Common myeloid progenitor, CD34-positive (primary cell): Measurements from ENCODE around the gene RTN4IP1.
A peak's percentile ranks its signal among the peaks of the same experiment; 100 is the strongest.

Experiments used
- CTCF ChIA-PET: fragments of 350-600 bp; sonication (Branson Sonifier 250); formaldehyde crosslinking; loops from one replicate; lab custom pipeline; 2021; ENCODE audit warnings: antibody characterized with exemption; lab: Charles Lee
- POLR2A ChIA-PET: fragments of 350-600 bp; sonication (Branson Sonifier 250); formaldehyde crosslinking; loops from one replicate; lab custom pipeline; 2021; ENCODE audit warnings: antibody characterized with exemption; lab: Charles Lee
- DNase-seq, 3 donors: peaks; one replicate each; pipeline versions ENCODE4 v3.0.0 to v3.0.0-alpha.2; 2013
- H3K27ac ChIP-seq, 2 experiments: 1 replicate in 1 of 2; 2 replicates in 1 of 2; pipeline ENCODE4 v1.7.0; 2013; ENCODE audit warnings: inconsistent platforms in 2 of 2, low read length in 2 of 2, mild to moderate bottlenecking in 2 of 2, low read depth in 1 of 2, moderate library complexity in 1 of 2; ENCODE audit not compliant: severe bottlenecking in 2 of 2, insufficient read depth in 1 of 2, poor library complexity in 1 of 2
- H3K27me3 ChIP-seq, 5 experiments: replicated peaks in 2 of 5; 1 replicate in 3 of 5; 2 replicates in 2 of 5; pipeline versions ENCODE4 v1.6.1 to v1.7.0; 2013; ENCODE audit warnings: low read length in 4 of 5, mild to moderate bottlenecking in 2 of 5, moderate library complexity in 2 of 5, inconsistent platforms in 1 of 5; ENCODE audit not compliant: insufficient read depth in 5 of 5, control insufficient read depth in 4 of 5
- H3K36me3 ChIP-seq, 4 experiments: 1 replicate in 2 of 4; 2 replicates in 2 of 4; pipeline versions ENCODE4 v1.6.1 to v1.7.0; 2013; ENCODE audit warnings: low read length in 3 of 4, control low read depth in 1 of 4, mild to moderate bottlenecking in 1 of 4; ENCODE audit not compliant: control insufficient read depth in 4 of 4, insufficient read depth in 4 of 4
- H3K4me1 ChIP-seq, 4 experiments: 1 replicate in 3 of 4; 2 replicates in 1 of 4; pipeline versions ENCODE4 v1.6.1 to v1.7.1; 2013; ENCODE audit warnings: low read length in 3 of 4, mild to moderate bottlenecking in 3 of 4, control low read depth in 1 of 4, inconsistent platforms in 1 of 4, moderate library complexity in 1 of 4; ENCODE audit not compliant: control insufficient read depth in 4 of 4, insufficient read depth in 4 of 4; ENCODE audit errors: control extremely low read depth in 1 of 4
- H3K4me3 ChIP-seq, 7 experiments: 1 replicate in 4 of 7; 2 replicates in 3 of 7; pipeline versions ENCODE4 v1.5.1 to v1.7.0; 2013; ENCODE audit warnings: mild to moderate bottlenecking in 7 of 7, low read length in 6 of 7, moderate library complexity in 6 of 7, inconsistent platforms in 2 of 7, low read depth in 2 of 7, control low read depth in 1 of 7; ENCODE audit not compliant: insufficient read depth in 4 of 7, control insufficient read depth in 1 of 7; ENCODE audit errors: extremely low read depth in 1 of 7
- H3K9me3 ChIP-seq, 5 experiments: 1 replicate in 4 of 5; 2 replicates in 1 of 5; pipeline versions ENCODE4 v1.6.1 to v1.7.1; 2013; ENCODE audit warnings: low read length in 4 of 5, mild to moderate bottlenecking in 2 of 5, inconsistent platforms in 1 of 5, low read depth in 1 of 5, moderate library complexity in 1 of 5; ENCODE audit not compliant: control insufficient read depth in 4 of 5, insufficient read depth in 2 of 5; ENCODE audit errors: control extremely low read depth in 1 of 5
- WGBS: methylation state at CpG from one replicate; pipeline ENCODE4 v1.1.5; 2013; ENCODE audit not compliant: insufficient coverage; 5-methylcytosine and 5-hydroxymethylcytosine counted together

RTN4IP1 gene

DNA sequence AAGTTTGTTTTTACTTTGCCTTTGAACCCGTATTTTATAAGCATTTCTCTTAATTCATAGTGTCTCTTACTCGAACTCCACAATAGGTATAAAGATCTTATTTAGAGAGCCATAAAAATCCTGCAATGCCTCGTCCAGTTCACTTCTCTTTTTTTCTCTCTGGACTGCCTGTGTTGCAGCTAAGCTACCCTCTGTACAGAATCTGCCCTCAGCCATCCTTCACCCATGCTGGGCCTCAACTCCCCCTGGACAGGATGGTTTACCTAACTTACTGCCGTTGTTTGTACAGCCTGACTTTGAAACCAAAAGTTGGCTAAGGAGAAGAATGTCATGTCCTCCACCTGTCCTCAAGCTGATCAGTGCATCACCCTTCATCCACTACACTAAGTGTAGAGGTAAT lies 10.5 kb upstream of the RTN4IP1 start:
- Histone ChIP-seq H3K4me1 (peaks cover 14 to 21% (median 17%) of the 10 kb centered on the region in 4 experiments), H3K9me3 (no peaks in the 10 kb centered on the region), H3K4me3 (no peak overlapping the region), H3K36me3 (peaks cover 4 to 28% (median 17%) of the 10 kb centered on the region in 4 experiments), H3K27me3 (no peaks in the 10 kb centered on the region), H3K27ac (no peak overlapping the region)
- POLR2A ChIA-PET: interaction anchor here (0.6 to 0.7 kb wide), 2 partner anchors 128 to 166 kb away, joined by 3 to 5 read pairs; no protein-coding TSS in a partner anchor
- WGBS: 95% methylated on average over 2 of the region's 4 CpGs
- CTCF ChIA-PET: no interaction called here
- DNase-seq: no peak

GRCh38 chr6:106637717-106638341 lies 8.5 kb upstream of the RTN4IP1 start:
- ChIA-PET POLR2A (no interaction called here), CTCF (no interaction called here)
- no peak overlapping the region for H3K27ac ChIP-seq
- no peaks in the 10 kb centered on the region for H3K9me3 ChIP-seq
- H3K4me3 ChIP-seq: peak overlapping the region in 4 of 7 experiments; percentile 25 to 46 (median 30)
- peaks cover 14 to 21% (median 17%) of the 10 kb centered on the region in 4 experiments for H3K4me1 ChIP-seq
- WGBS: 96% methylated on average over 2 of the region's 6 CpGs
- DNase-seq: peak in 2 of 3 donors; percentile 62 to 79
- H3K36me3 ChIP-seq: peaks cover 3 to 18% (median 9%) of the 10 kb centered on the region in 4 experiments
- no peaks in the 10 kb centered on the region for H3K27me3 ChIP-seq

- H3K4me3 ChIP-seq: peak overlapping the region in 3 of 7 experiments; percentile 25 to 46 (median 25)
- CTCF ChIA-PET: interaction anchor here (0.8 kb wide), 1 partner anchor 9 kb away, joined by 3 read pairs; no protein-coding TSS in a partner anchor
- POLR2A ChIA-PET: no interaction called here
Observed at GRCh38 chr6:106637051-106637716, 7.9 kb upstream of the RTN4IP1 start.

GRCh38 chr6:106634565-106634964 lies 5.3 kb upstream of the RTN4IP1 start:
- POLR2A ChIA-PET: no interaction called here
- 98% methylated on average over 5 of the region's 5 CpGs for WGBS
- Histone ChIP-seq H3K36me3 (peaks cover 0 to 3% (median under 1%) of the 10 kb centered on the region in 4 experiments), H3K4me3 (no peak overlapping the region), H3K27ac (no peak overlapping the region), H3K27me3 (no peaks in the 10 kb centered on the region), H3K4me1 (peaks cover 19 to 29% (median 24%) of the 10 kb centered on the region in 4 experiments), H3K9me3 (no peaks in the 10 kb centered on the region)
- CTCF ChIA-PET: no interaction called here
- no peak for DNase-seq

More at GRCh38 chr6:106637051-106637716, 7.9 kb upstream of the RTN4IP1 start:
- WGBS: 22% methylated on average over 4 of the region's 7 CpGs
- Histone ChIP-seq H3K27me3 (no peaks in the 10 kb centered on the region), H3K27ac (no peak overlapping the region), H3K36me3 (peaks cover 0 to 12% (median 4%) of the 10 kb centered on the region in 4 experiments), H3K4me1 (peaks cover 14 to 21% (median 17%) of the 10 kb centered on the region in 4 experiments), H3K9me3 (no peaks in the 10 kb centered on the region)
- no peak for DNase-seq

DNA sequence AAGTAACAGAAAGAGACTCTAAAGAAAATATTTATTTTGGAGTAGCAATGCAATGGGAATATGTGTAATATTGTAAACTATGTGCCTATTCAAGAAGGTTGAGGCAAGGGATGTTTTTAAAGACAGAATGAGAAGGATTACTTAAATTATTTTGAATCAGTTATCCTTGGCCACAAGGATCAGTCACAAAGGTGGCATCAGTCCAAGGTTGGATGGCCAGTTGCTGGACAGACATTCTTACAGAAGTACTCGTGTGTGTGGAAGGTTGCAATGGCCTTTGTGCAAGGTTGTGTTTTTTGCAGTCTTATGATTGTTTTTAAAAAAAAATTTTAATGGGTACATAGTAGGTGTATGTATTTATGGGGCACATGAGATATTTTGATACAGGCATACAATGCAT lies 2.0 kb upstream of the RTN4IP1 start:
- Histone ChIP-seq H3K4me1 (peaks cover 8 to 19% (median 13%) of the 10 kb centered on the region in 4 experiments), H3K27ac (no peak overlapping the region), H3K27me3 (no peaks in the 10 kb centered on the region), H3K36me3 (no peaks in the 10 kb centered on the region), H3K9me3 (no peaks in the 10 kb centered on the region), H3K4me3 (no peak overlapping the region)
- POLR2A ChIA-PET: no interaction called here
- CTCF ChIA-PET: no interaction called here
- DNase-seq: no peak
- no CpG with 5 or more reads among the region's 1 CpG for WGBS

DNA sequence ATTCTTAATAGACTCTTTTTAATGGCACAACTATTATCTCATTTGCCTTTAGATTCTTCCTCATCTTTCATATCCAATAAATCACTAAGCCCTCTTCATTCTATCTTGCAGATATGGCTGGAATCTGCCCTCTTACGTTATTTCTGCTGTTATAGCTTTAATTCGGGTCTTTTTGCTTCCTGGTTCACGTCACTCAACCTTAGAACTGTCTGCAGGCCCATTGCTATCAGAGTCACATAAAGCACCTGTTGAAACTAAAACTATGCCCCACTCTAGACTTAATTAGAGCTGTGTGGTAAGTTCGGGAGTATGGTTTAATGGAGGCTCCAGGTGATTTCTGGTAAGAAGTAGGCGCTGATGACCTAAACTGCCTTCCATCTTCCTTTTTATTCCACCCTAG lies 1.1 kb upstream of the RTN4IP1 start:
- DNase-seq: peak in 1 of 3 donors; percentile 11
- no peaks in the 10 kb centered on the region for H3K9me3 ChIP-seq
- 100% methylated on average over 1 of the region's 5 CpGs for WGBS
- peak overlapping the region in 1 of 2 experiments; percentile 95 for H3K27ac ChIP-seq
- CTCF ChIA-PET: interaction anchor here (0.6 to 1.3 kb wide), 2 partner anchors 21 to 1105 kb away, joined by 4 to 5 read pairs; no protein-coding TSS in a partner anchor
- H3K4me1 ChIP-seq: peaks cover 8 to 18% (median 12%) of the 10 kb centered on the region in 4 experiments
- peak overlapping the region in 6 of 7 experiments; percentile 86 to 94 (median 91) for H3K4me3 ChIP-seq
- H3K36me3 ChIP-seq: no peaks in the 10 kb centered on the region
- no peaks in the 10 kb centered on the region for H3K27me3 ChIP-seq
- POLR2A ChIA-PET: no interaction called here

GRCh38 chr6:106629859-106630163 lies 513 bp upstream of the RTN4IP1 start:
- H3K9me3 ChIP-seq: no peaks in the 10 kb centered on the region
- peaks cover 8 to 18% (median 12%) of the 10 kb centered on the region in 4 experiments for H3K4me1 ChIP-seq
- H3K27me3 ChIP-seq: no peaks in the 10 kb centered on the region
- 0% methylated on average over 11 of the region's 14 CpGs for WGBS
- POLR2A ChIA-PET: no interaction called here
- no peaks in the 10 kb centered on the region for H3K36me3 ChIP-seq
- no peak for DNase-seq
- peak overlapping the region; percentile 46 to 94 (median 91) for H3K4me3 ChIP-seq
- CTCF ChIA-PET: interaction anchor here (1.3 kb wide), 1 partner anchor 20 kb away, joined by 5 read pairs; no protein-coding TSS in a partner anchor
- H3K27ac ChIP-seq: peak overlapping the region; percentile 88 to 95
